Stimulated activated CD4-positive, alpha-beta T cell treated with anti-CD3 and anti-CD28 coated beads, Interleukin-1b, Interleukin-23, amount 100 ng/mL, for 1 hour (primary cell): ENCODE results near the gene LMCD1.

Source experiments
- DNase-seq, 2 donors: peaks; one replicate each; pipeline ENCODE4 v3.0.0-alpha.2; 2020; ENCODE audit warnings: low read depth in 2 of 2

Gene LMCD1

DNA sequence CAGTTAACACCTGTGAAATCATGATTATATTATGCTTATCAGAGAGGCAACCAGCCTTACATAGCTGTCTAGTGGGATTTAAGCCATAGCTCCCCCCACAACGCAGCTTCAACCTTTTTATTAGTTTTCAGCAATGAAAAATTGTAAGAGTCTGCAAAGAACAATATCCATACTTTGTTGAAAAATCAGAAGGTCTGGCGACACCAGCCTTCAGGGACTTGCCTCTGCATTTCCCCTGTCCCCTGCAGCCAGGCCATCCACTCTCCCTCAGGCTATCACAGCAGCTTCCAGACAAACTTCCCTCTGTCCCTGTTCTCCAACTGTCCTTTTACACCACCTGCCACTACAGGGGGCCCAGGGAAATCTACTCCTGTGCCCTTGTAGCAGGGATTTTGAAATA lies 83.0 kb downstream of the LMCD1 start:
- DNase-seq: no peak

DNA sequence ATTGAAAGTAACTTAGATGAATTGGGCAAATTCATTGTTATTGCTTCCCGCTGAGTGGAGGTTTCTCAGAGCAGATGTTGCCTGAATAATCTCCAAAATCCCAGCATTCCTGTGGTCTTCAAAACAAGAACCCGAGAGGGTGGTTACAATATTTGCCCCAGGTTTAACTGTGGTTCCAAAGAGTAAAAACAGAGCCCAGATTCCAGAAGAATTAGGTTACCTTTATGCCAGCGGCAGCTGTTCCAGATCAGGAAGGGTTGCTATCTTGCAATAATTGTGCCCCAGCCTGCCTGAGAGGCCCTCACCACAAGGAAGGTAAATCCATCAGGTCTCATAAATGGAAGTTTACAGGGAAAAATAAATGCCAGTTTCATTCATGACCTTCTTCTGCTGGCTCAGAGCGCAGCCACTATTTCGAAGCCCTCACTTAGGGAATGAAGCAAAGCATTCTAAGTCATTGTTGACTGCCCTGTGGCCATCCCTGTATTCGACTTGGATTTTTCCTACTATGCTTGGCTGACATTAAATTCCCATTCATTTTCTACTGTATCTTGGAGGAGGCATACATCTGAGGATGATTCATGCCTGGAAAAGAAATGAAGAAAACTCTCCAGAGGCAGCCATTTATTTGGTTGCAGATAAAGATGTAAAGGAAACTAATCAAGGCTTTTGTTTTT lies 88.4 kb downstream of the LMCD1 start:
- DNase-seq: no peak

DNA sequence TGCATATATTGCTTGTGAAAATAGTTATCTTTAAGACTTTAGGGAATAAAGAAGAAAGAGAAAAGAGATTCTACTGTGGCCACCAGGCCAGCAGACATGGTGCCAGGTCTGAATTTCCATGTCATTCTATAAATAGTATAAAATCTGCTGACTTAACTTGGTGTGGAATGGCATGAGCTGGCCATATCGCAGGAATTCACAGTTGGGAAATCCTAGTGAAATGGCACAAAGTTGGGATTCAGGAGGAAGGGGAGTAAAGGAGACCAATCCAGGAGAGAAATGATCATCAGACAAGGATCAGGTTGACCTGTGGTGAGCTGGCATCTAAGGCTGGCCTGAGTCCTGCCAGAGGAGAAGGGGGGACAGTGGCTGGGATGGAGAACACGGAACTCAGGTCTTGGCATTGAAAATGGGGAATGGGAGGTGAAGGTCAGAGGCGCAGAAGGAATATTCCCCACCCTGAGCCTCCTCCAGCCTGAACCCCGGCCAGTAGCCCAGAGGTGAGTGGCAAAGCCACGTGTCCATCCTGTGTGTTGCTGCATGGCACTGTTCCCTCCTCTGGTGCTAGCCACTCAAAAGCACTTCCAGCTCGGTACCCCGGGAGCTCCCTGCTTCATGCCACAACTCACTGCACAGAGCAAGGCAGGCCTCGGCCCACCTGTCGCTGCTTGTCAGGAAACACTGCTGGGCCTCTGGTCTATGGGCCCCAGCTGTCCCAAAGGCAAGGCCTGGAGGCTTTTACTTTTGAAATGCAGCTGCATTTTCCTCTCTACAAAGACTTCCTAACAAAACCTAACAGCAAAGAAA lies 91.6 kb downstream of the LMCD1 start:
- no peak for DNase-seq

DNA sequence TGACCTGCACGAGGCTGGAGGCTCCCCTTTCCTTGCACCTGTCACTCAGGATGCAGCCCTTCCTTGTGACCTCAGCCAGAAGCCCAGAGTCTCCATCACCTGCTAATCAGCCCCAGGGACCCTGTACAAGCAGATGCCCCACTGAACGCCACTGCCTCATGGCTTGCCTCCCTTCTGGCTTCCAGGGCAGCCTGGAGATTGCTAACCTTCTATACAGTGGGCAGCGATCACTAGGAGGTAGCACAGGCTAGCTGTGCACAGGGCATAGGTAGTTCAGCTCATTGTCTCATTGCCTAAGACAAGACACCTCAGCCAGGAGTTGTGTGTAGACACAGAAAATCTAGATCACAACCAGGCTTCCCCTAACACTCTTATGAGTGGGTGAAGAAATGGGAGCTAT lies 93.6 kb downstream of the LMCD1 start:
- DNase-seq: no peak

DNA sequence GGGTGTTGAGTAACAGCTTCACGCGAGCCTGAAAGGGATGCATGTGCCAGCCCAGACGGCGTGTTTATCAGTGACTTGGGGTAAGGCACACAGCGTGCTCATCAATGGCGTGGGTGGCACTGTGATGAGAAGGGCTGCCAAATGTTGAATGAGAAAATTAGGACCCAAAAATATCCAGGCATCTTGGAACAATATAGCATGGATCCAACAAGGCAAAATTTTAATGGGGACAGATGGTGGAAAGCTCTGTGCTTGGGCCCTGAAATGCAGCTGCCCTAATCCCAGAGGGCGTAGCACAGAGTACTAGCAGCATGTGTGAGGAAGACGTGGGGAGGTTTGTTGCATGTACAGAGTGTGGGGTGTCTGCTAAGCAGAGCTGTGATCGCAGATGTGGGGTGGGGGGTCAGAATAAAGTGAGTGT lies 94.1 kb downstream of the LMCD1 start:
- DNase-seq: no peak

DNA sequence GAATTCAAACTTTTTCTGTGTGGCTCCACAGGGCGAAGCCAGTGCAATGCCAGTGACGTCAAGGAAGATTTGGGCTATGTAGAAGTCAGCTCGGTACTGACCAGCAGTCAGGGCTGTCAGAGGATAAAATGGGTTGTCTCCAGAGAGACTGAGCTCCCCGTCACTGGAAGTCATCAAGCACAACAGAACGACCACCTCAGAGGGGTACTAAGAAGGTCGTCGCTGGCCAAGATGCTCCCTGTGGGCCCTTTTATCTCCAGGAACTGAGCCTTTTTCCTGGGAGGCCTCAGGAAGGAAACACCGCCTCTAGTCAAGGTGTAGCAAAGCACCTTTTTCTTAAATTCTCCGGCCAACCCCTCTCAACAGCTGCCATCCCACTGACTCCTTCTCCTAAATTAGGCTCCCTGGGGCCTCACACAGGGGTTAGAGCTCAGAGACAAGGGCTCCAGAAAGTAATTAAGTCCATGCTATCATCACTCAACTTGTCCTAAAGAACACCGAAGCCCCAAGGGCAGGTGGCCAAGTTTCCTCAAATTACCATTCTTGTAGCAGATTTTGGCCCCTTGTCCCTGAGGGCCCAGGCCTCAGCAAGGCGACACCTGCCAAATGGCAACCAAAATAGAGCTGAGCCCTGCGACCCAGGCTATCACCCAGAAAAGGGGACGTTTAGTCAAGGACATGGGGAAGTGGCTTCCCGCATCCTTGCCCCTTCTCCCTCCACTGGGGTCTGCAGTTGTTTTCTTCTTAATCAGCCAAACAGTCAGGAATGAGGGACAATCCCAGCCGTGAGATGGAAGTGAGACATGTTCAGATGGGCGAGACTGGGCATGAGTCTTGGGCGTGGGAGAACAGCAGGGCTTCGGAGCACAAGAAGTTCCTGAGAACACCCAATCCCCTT lies 94.9 kb downstream of the LMCD1 start:
- no peak for DNase-seq

DNA sequence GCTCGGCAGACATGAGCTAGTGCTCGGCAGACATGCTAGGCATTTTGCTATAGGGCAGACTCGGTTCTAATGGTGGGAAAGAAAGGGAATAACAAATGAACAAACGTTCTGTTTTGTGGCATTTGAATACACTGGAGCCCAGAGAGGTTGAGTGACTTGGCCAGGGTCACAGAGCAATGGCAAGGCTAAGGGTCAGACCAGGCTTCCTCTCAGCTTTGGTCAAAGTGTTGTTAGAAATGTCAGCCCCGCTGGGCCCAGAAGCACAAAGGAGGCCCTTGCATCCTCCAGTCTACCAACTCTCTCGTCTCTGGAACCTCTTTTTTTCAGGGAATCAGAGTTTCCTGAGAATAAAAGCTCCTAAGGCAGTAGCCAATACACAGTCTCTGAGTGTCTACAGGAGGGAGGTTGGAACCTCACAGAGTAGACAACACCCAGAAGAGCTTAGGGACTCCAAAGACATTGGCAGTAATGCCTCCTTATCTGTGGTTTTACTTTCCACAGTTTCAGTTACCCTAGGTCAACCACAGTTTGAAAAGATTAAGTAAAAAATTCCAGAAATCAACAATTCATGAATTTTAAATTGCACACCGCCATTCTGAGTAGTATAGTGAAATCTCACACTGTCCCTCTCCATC lies 95.7 kb downstream of the LMCD1 start:
- no peak for DNase-seq

DNA sequence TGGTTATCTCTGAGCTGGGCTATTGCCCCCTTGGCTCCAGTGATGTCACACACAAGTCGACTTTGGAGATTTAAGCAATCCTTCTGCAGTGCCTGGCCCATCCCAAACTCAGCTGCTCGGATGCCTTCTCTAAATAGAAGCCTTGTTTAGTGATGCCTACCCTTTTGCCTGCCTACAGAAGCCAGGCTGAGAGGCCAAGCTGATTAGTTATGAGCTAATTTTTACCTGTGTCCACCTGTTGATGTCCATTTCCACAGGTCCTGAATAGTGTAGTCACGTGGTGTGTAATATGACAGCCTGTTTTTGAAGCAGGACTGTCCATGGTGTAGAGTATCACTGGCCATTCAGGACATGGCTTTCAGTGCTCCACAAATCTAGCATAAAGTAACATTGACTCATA lies 97.5 kb downstream of the LMCD1 start:
- DNase-seq: no peak

GRCh38 chr3:8600457-8600856 lies 98.8 kb downstream of the LMCD1 start:
- DNase-seq: no peak

GRCh38 chr3:8603115-8603710 lies 101.6 kb downstream of the LMCD1 start:
- DNase-seq: no peak

DNA sequence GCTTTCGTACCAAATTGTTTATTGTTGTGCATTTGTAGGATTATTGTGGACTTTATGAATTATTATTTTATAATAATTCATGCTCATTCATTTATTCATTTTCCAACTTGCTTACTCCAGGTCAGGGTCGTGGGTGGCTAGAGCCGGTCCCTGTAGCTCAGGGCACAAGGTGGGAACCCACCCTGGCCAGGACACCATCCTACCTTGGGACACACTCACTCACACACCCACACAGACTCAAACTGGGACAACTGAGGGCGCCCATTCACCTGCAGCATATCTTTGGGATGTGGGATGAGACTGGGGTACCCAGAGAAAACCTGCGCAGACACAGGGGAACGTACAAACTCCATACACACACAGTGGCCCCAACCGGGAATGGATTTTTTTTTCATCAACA lies 102.4 kb downstream of the LMCD1 start:
- DNase-seq: no peak

GRCh38 chr3:8604988-8605387 lies 103.4 kb downstream of the LMCD1 start:
- no peak for DNase-seq

DNA sequence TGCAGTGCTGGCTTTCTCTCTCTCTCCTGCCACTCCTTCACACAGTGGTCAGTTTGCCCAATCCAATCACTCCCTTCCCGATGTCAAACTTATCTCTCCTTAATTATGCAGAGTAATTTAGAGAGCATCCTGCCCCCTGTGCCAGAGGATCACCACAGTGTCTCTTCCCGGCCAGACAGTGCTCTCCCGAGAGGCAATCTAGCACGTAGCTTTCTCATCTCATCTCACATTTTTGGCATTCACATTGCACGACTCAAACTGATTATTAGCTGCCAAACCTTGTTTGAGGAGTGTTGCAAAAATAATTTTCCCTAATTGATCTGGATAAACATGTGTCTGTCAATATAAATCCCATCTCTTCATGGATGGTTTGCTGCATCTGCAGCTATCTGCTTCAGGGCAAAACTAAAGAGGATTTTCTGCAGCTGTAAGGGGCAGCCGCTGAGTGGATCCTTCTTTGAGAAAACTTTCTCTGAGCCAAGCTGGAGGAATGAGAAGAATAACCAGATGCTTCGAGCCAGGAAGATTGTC lies 105.1 kb downstream of the LMCD1 start:
- no peak for DNase-seq

DNA sequence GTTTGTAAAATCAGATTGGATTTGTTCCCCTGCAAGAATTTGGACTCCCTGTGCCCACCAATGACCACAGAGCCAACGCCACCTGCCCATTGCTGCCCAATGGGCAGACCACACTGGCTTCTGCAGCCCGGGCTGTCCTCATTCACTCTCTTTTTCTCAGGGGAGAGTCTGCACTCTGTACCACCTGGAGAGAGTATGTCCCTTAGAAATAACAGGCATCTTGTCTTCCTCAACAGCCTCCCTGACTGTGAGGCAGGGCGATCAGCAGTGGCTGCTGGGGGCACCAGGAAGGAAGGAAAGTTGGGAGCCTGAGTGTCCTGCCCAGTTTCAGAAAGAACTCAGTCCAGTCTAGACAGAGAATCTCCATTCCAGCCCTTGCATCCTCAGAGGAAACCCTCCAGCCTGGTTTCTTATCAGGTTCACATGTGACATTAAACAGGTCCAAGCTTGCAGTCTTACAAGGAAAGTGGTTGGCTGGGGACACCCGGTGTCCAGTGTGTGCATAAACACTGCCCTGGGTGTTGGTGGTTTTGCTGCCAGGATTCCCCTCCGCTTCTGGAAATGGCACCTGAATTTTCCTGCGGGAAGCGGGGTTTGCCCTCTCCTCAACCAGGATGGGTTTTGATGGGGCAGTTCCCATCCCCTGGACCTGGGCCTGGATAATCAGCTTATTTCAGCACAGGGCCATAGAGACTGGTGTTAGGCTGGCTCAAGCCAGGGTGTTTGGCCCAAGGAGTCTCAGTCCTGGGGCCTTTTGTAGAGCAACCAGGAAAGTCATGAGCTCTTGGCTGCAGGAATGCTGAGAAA lies 105.8 kb downstream of the LMCD1 start:
- no peak for DNase-seq

DNA sequence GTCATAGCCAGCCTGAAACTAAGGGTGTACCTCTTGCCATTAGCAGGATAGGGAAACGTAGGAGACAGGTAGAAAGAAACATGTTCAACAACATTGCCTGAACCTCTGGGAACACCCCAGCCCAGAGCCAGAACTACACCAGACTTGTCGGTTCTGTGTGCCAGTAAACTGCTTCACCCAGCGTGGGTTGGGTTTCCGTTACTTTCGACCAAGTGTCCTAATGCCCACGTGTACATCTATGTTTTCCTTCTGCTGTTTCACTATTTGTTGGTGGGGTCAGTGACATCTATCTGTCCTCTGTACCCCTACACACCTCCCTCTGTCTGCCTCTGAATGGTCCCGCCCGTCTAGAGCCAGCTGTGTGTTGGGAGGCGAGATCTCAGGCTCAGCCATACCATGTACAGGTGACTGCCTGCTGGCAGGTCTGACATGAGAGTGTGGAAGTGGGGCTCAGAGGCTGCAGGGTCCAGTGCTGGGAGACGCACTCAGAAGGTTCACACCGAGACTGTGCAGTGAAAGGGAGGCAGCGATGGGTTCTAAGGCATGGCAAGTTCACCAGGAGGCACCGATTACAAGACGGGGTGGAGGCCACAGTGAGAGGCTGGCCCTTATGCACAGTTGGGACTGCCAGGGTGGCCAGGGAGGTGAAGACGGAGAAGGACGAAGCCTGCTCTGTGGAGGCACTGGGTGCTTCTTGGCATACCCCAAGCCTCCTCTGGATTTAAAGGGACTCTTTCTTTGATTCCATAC lies 106.6 kb downstream of the LMCD1 start:
- DNase-seq: no peak

- no peak for DNase-seq
Observed at GRCh38 chr3:8608791-8609467, 107.3 kb downstream of the LMCD1 start.

- DNase-seq: no peak
Observed at GRCh38 chr3:8610951-8611350, 109.3 kb downstream of the LMCD1 start.

DNA sequence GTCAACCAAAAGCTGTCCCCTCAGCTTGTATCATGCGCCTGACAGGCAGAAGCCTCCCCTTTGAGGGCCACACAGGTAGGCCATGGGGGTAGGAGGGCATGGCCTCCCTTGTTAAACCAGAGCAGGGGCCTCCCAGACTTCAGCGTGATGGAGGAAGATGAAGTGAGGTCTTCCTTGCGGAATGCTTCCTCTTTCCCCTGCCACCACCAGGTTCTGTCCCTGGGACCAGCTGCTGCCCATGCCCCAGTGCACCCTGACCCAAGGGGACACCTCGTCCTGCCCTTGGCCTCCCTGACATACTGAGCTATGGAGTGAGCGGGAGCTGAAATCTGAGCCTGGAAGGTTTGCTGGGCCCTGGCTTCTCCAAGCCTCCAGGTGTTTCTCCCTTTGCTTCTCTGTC lies 116.3 kb downstream of the LMCD1 start:
- DNase-seq: no peak

DNA sequence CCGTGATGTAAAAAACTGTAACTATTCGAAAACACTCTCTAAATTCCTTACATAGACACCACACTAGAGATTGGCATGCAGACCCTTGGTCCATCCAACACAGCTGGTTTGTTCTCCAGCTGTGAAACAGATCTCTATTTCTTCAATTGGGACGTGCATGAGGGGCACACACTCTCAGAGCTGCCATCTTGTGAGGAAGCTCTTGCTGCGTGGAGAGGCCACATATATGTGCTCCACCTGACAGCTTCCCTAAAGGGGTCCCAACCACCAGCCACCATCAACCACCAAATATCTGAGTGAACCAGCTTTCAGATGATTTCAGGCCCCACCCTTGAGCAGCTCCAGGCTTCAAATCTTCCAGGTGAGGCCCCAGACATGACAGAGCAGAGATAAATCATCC lies 117.3 kb downstream of the LMCD1 start:
- no peak for DNase-seq
